Liver (tissue), 9 donors: ENCODE results near the gene OR51T1. TPM values are rescaled to one million over a fixed set of nuclear protein-coding genes. Genes with fewer than 3 reads are reported as not detected.

Source experiments
- DNase-seq: peaks from one replicate; pipeline ENCODE4 v3.0.0-alpha.2; 2017; ENCODE audit warnings: low spot score
- H3K27ac ChIP-seq, 2 donors: one replicate each; pipeline ENCODE4 v1.7.0; 2013; ENCODE audit warnings: inconsistent platforms in 2 of 2, low read length in 2 of 2, control low read depth in 1 of 2, low read depth in 1 of 2, mild to moderate bottlenecking in 1 of 2
- H3K27me3 ChIP-seq, 4 donors: one replicate each; pipeline versions ENCODE4 v1.6.1 to v1.7.0; 2013; ENCODE audit warnings: low read length in 3 of 4, inconsistent platforms in 1 of 4, mild to moderate bottlenecking in 1 of 4, moderate library complexity in 1 of 4; ENCODE audit not compliant: control insufficient read depth in 4 of 4, insufficient read depth in 4 of 4
- H3K36me3 ChIP-seq, 4 donors: one replicate each; pipeline versions ENCODE4 v1.6.1 to v1.7.0; 2013; ENCODE audit warnings: low read length in 3 of 4, mild to moderate bottlenecking in 3 of 4, low read depth in 1 of 4, moderate library complexity in 1 of 4; ENCODE audit not compliant: control insufficient read depth in 4 of 4, insufficient read depth in 3 of 4
- H3K4me1 ChIP-seq, 4 donors: one replicate each; pipeline versions ENCODE4 v1.6.1 to v1.7.0; 2013; ENCODE audit warnings: low read length in 3 of 4, mild to moderate bottlenecking in 3 of 4, moderate library complexity in 1 of 4; ENCODE audit not compliant: control insufficient read depth in 4 of 4, insufficient read depth in 4 of 4
- H3K4me3 ChIP-seq, 3 donors: one replicate each; pipeline versions ENCODE4 v1.6.1 to v1.7.0; 2013; ENCODE audit warnings: low read length in 3 of 3, control low read depth in 1 of 3, low read depth in 1 of 3, mild to moderate bottlenecking in 1 of 3
- H3K9ac ChIP-seq, 2 donors: one replicate each; pipeline ENCODE4 v1.7.0; 2013; ENCODE audit warnings: low read length in 2 of 2, mild to moderate bottlenecking in 2 of 2, moderate library complexity in 2 of 2, control low read depth in 1 of 2, low read depth in 1 of 2
- H3K9me3 ChIP-seq, 4 donors: one replicate each; pipeline versions ENCODE4 v1.6.1 to v1.7.0; 2013; ENCODE audit warnings: low read length in 3 of 4; ENCODE audit not compliant: control insufficient read depth in 4 of 4
- EGR1 ChIP-seq, 2 donors: IDR thresholded peaks; 2 replicates each; pipeline ENCODE4 v1.6.1; 2016 to 2018; ENCODE audit warnings: antibody characterized with exemption in 2 of 2, low read depth in 2 of 2
- FOXA1 ChIP-seq: IDR thresholded peaks from 2 replicates; pipeline ENCODE4 v1.6.1; 2016; ENCODE audit warnings: antibody characterized with exemption
- FOXA2 ChIP-seq: IDR thresholded peaks from 2 replicates; pipeline ENCODE4 v1.6.1; 2016; ENCODE audit warnings: antibody characterized with exemption
- HNF4A ChIP-seq, 2 donors: conservative IDR thresholded peaks; 2 replicates each; pipeline ENCODE4 v1.6.1; 2016; ENCODE audit warnings: antibody characterized with exemption in 2 of 2, mild to moderate bottlenecking in 2 of 2
- HNF4G ChIP-seq: IDR thresholded peaks from 2 replicates; pipeline ENCODE4 v1.6.1; 2016; ENCODE audit warnings: antibody characterized with exemption
- JUND ChIP-seq, 2 donors: IDR thresholded peaks; 2 replicates each; pipeline ENCODE4 v1.6.1; 2016; ENCODE audit warnings: antibody characterized with exemption in 2 of 2
- NR2F2 ChIP-seq: IDR thresholded peaks from 2 replicates; pipeline ENCODE4 v1.6.1; 2016; ENCODE audit warnings: antibody characterized with exemption
- SP1 ChIP-seq: IDR thresholded peaks from 2 replicates; pipeline ENCODE4 v1.6.1; 2018; ENCODE audit warnings: antibody characterized with exemption, mild to moderate bottlenecking
- TAF1 ChIP-seq: conservative IDR thresholded peaks from 2 replicates; pipeline ENCODE4 v1.6.1; 2016; ENCODE audit warnings: antibody characterized with exemption, mild to moderate bottlenecking
- YY1 ChIP-seq: IDR thresholded peaks from 2 replicates; pipeline ENCODE4 v1.6.1; 2016; ENCODE audit warnings: antibody characterized with exemption, mild to moderate bottlenecking
- WGBS: extraction: QIAGEN DNeasy Blood & Tissue Kit; methylation state at CpG from one replicate; pipeline ENCODE4 v1.1.7; 2013; 5-methylcytosine and 5-hydroxymethylcytosine counted together
- polyA plus RNA-seq, 2 donors: library from polyadenylated mRNA; stranded (reverse) in 1 of 2; unstranded in 1 of 2; fragments of 200-250 nt in 1 of 2; fragments of >200 nt in 1 of 2; fragmentation: Nextera tagmentation in 1 of 2; extraction: Ambion mirVana in 1 of 2; gene quantifications; one replicate each; pipeline versions ENCODE4 v1.2.1 to v1.2.3, GENCODE V29; 2013 to 2015
- total RNA-seq, 2 donors: library from RNA; depleted of rRNA; stranded (reverse); fragments of >200 nt; gene quantifications; one replicate each; pipeline ENCODE4 v1.2.3, GENCODE V29; 2014
- TF ChIP-seq, protein P1 (sequence below): IDR thresholded peaks from 2 replicates; pipeline ENCODE4 v1.6.1; 2016; ENCODE audit warnings: antibody characterized with exemption
- TF ChIP-seq, protein P2 (sequence below): IDR thresholded peaks from 2 replicates; pipeline ENCODE4 v1.6.1; 2016; ENCODE audit warnings: antibody characterized with exemption, mild to moderate bottlenecking
- TF ChIP-seq, protein P3 (sequence below): fragments of 150-350 bp; IDR thresholded peaks from 2 replicates; pipeline ENCODE4 v1.5.1; 2017; ENCODE audit warnings: improper control_type of control experiment, low read depth, low read length; ENCODE audit not compliant: missing input control
- TF ChIP-seq, protein P4 (sequence below): IDR thresholded peaks from 2 replicates; pipeline ENCODE4 v1.6.1; 2016; ENCODE audit warnings: antibody characterized with exemption
- TF ChIP-seq, protein P5 (sequence below): IDR thresholded peaks from 2 replicates; pipeline ENCODE4 v1.6.1; 2016; ENCODE audit warnings: antibody characterized with exemption
- donor health status: healthy.
- donor health status: healthy.
- donor health status: healthy.
- donor health status: healthy.
- donor health status: healthy.

Gene OR51T1, protein sequence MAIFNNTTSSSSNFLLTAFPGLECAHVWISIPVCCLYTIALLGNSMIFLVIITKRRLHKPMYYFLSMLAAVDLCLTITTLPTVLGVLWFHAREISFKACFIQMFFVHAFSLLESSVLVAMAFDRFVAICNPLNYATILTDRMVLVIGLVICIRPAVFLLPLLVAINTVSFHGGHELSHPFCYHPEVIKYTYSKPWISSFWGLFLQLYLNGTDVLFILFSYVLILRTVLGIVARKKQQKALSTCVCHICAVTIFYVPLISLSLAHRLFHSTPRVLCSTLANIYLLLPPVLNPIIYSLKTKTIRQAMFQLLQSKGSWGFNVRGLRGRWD
- total RNA-seq (not detected), polyA plus RNA-seq (not detected)

- Histone ChIP-seq H3K27me3 (peaks cover 0 to 2% (median under 1%) of the 10 kb centered on the region in 4 donors), H3K9me3 (no peaks in the 10 kb centered on the region), H3K27ac (no peak within 1 kb of the TSS), H3K4me1 (no peaks in the 10 kb centered on the region), H3K36me3 (no peaks in the 10 kb centered on the region), H3K9ac (no peak within 1 kb of the TSS), H3K4me3 (no peak within 1 kb of the TSS)
- DNase-seq = no peak
- TF ChIP-seq, protein P1, sequence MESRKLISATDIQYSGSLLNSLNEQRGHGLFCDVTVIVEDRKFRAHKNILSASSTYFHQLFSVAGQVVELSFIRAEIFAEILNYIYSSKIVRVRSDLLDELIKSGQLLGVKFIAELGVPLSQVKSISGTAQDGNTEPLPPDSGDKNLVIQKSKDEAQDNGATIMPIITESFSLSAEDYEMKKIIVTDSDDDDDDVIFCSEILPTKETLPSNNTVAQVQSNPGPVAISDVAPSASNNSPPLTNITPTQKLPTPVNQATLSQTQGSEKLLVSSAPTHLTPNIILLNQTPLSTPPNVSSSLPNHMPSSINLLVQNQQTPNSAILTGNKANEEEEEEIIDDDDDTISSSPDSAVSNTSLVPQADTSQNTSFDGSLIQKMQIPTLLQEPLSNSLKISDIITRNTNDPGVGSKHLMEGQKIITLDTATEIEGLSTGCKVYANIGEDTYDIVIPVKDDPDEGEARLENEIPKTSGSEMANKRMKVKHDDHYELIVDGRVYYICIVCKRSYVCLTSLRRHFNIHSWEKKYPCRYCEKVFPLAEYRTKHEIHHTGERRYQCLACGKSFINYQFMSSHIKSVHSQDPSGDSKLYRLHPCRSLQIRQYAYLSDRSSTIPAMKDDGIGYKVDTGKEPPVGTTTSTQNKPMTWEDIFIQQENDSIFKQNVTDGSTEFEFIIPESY = no peak
- TF ChIP-seq SP1 (no peak), FOXA1 (no peak), HNF4A (conservative IDR thresholded peaks at IDR 0.05) (no peak), TAF1 (no peak), FOXA2 (no peak)
- TF ChIP-seq, protein P2, sequence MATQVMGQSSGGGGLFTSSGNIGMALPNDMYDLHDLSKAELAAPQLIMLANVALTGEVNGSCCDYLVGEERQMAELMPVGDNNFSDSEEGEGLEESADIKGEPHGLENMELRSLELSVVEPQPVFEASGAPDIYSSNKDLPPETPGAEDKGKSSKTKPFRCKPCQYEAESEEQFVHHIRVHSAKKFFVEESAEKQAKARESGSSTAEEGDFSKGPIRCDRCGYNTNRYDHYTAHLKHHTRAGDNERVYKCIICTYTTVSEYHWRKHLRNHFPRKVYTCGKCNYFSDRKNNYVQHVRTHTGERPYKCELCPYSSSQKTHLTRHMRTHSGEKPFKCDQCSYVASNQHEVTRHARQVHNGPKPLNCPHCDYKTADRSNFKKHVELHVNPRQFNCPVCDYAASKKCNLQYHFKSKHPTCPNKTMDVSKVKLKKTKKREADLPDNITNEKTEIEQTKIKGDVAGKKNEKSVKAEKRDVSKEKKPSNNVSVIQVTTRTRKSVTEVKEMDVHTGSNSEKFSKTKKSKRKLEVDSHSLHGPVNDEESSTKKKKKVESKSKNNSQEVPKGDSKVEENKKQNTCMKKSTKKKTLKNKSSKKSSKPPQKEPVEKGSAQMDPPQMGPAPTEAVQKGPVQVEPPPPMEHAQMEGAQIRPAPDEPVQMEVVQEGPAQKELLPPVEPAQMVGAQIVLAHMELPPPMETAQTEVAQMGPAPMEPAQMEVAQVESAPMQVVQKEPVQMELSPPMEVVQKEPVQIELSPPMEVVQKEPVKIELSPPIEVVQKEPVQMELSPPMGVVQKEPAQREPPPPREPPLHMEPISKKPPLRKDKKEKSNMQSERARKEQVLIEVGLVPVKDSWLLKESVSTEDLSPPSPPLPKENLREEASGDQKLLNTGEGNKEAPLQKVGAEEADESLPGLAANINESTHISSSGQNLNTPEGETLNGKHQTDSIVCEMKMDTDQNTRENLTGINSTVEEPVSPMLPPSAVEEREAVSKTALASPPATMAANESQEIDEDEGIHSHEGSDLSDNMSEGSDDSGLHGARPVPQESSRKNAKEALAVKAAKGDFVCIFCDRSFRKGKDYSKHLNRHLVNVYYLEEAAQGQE = no peak
- TF ChIP-seq, protein P3, sequence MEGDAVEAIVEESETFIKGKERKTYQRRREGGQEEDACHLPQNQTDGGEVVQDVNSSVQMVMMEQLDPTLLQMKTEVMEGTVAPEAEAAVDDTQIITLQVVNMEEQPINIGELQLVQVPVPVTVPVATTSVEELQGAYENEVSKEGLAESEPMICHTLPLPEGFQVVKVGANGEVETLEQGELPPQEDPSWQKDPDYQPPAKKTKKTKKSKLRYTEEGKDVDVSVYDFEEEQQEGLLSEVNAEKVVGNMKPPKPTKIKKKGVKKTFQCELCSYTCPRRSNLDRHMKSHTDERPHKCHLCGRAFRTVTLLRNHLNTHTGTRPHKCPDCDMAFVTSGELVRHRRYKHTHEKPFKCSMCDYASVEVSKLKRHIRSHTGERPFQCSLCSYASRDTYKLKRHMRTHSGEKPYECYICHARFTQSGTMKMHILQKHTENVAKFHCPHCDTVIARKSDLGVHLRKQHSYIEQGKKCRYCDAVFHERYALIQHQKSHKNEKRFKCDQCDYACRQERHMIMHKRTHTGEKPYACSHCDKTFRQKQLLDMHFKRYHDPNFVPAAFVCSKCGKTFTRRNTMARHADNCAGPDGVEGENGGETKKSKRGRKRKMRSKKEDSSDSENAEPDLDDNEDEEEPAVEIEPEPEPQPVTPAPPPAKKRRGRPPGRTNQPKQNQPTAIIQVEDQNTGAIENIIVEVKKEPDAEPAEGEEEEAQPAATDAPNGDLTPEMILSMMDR = no peak
- TF ChIP-seq, protein P4, sequence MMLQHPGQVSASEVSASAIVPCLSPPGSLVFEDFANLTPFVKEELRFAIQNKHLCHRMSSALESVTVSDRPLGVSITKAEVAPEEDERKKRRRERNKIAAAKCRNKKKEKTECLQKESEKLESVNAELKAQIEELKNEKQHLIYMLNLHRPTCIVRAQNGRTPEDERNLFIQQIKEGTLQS = no peak
- 63% methylated on average over 8 of the region's 8 CpGs for WGBS
Observed at GRCh38 chr11:4881860-4882500, at the start of gene OR51T1. Gene OR51T1, plus strand, starts transcription at chr11:4881900. Its CDS starts 0 bp downstream, at chr11:4881900.

- DNase-seq = no peak
- 83% methylated on average over 2 of the region's 2 CpGs for WGBS
- H3K4me3 ChIP-seq = no peak overlapping the region
- H3K27me3 ChIP-seq = no peaks in the 10 kb centered on the region
- no peaks in the 10 kb centered on the region for H3K36me3 ChIP-seq
- H3K27ac ChIP-seq = no peak overlapping the region
- TF ChIP-seq FOXA2 (no peak), HNF4G (no peak), JUND (IDR thresholded peaks at IDR 0.05) (no peak), EGR1 (IDR thresholded peaks at IDR 0.05; ENCODE audit: low read depth in 2 of 2) (no peak), HNF4A (conservative IDR thresholded peaks at IDR 0.05) (no peak), YY1 (no peak), FOXA1 (no peak), SP1 (no peak), NR2F2 (no peak), TAF1 (no peak)
- TF ChIP-seq, protein P4 = no peak
- TF ChIP-seq, protein P1 = no peak
- TF ChIP-seq, protein P3 = no peak
- TF ChIP-seq, protein P5, sequence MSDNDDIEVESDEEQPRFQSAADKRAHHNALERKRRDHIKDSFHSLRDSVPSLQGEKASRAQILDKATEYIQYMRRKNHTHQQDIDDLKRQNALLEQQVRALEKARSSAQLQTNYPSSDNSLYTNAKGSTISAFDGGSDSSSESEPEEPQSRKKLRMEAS = no peak
- no peaks in the 10 kb centered on the region for H3K9me3 ChIP-seq
- no peak overlapping the region for H3K9ac ChIP-seq
- H3K4me1 ChIP-seq = no peaks in the 10 kb centered on the region
Observed at GRCh38 chr11:4839851-4840549, 41.7 kb upstream of the OR51T1 start.
